ENCODE results near the gene PDGFB. TPM values are rescaled to one million over a fixed set of nuclear protein-coding genes. Genes with fewer than 3 reads are reported as not detected.

Gene PDGFB
- total RNA-seq, 4 donors from 2014 or later, result 11.6 to 33.1 (median 14.6) TPM

DNA sequence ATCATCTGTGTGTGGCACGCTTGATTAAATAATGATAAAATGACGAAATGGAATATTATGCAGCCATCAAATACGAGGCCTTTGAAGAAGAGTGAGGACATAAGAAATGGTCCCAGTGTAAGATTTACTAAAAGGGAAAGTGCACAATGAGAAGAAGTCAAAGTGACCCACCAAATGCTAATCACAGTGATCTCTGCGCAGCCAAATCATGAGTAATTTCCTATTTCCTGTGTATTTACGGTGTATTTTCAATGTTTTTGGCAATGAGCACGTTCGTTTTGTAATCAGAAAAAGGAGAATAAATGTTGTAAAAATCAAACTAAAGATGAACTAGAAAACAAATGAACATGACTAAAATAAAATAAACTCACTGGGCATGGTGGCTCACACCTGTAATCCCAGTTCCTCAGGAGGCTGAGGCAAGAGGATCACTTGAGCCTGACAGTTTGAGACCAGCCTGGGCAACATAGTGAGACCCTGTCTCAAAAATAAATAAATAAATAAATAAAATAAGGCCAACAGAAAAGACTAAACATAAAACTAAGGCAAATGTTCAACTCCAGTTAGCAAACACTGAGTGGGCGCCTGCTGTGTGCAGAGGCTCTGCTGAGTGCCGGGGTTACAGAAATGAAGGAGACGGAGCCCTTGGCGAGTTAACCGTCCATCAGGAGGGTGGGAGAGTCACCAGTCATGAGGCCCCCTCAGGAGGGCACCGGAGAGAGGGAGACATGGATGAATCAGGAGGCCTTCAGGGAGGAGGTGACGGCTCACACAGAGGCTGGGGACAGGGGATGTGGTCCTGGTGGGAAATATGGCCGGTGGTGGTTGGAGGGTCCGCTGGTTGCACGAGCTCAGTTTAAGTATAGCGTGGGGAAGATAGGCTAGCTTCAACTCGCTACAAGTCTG, 66.3 kb downstream of the PDGFB start:
- no peak for DNase-seq (ENCODE audit: low spot score)
- TF ChIP-seq, protein P1, sequence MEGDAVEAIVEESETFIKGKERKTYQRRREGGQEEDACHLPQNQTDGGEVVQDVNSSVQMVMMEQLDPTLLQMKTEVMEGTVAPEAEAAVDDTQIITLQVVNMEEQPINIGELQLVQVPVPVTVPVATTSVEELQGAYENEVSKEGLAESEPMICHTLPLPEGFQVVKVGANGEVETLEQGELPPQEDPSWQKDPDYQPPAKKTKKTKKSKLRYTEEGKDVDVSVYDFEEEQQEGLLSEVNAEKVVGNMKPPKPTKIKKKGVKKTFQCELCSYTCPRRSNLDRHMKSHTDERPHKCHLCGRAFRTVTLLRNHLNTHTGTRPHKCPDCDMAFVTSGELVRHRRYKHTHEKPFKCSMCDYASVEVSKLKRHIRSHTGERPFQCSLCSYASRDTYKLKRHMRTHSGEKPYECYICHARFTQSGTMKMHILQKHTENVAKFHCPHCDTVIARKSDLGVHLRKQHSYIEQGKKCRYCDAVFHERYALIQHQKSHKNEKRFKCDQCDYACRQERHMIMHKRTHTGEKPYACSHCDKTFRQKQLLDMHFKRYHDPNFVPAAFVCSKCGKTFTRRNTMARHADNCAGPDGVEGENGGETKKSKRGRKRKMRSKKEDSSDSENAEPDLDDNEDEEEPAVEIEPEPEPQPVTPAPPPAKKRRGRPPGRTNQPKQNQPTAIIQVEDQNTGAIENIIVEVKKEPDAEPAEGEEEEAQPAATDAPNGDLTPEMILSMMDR (IDR thresholded peaks at IDR 0.05), result no peak
- no peak for ATAC-seq (ENCODE audit: low FRiP score)

DNA sequence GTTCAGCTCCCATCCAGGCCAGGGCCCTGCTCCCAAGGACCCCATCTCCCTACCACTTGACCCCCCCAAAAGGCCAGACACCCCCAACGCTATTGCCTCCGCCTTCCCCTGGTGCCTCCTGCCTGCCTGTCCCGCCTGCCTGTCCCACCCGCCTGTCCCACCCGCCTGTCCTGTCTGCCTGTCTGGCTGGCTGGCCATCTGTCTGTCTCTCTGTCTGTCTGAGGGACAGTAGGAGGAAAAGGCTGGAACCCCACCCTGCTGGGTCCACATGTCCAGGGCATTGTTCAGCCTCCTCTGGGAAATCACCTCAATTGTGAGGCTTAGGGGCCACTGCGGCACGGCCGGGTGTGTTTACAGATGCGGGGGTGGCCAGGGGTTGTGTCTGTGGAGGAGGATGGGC, 67.0 kb downstream of the PDGFB start:
- TF ChIP-seq, protein P1 (IDR thresholded peaks at IDR 0.05), result no peak
- ATAC-seq (ENCODE audit: low FRiP score) (no peak), DNase-seq (ENCODE audit: low spot score) (no peak)

DNA sequence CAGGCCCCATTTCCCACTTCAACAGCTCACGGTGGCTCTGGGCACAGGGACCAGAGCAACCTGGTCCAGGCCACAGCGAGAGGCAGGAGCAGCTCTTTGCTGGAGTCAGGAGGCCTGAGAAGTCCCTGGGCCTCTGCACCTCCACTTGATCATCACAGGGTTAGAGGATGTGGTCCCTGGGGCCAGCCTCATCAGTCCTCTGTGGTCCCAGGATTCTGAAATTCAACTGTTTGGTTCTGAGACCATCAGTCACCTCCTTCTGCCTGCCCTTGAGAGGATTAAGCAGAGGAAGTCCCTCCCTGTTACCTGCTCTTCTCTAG, 67.4 kb downstream of the PDGFB start:
- TF ChIP-seq, protein P1 (IDR thresholded peaks at IDR 0.05), result no peak
- DNase-seq (ENCODE audit: low spot score), result no peak

DNA sequence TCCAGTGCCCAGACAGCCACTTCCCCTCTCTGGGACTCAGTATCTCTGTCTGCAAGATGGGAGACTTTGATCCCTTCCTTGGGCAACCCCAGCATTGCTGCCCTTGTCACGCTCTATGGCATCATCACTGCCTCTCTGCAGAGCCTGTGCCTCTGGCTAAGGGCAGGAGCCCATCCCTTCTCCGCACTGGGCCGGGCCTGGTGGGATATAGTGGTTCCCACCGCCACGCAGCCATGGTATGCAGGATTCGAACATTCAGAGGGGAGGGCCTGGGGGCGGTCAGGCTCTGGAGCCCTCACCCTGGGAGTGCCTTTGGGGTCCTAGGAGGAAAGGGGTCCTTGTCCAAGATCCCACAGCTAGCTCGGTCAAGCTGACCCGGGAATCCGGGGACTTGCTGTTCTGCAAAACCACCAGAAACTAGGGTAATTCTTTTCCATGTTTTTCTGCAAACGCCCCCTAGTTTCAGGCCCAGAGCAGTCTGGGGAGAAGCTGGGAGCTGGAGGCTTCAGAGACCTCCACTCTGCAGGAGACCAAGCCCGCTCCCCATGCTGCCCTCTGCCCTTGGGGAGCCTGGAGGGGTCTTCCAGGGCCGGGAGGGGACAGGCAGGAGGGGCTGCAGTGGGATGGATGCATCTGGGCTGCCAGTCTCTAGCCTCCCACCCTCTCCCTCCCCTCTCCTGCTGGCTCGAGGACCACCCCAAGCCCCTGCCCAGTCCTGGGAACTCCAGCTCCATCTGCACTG, 67.9 kb downstream of the PDGFB start:
- DNase-seq (ENCODE audit: low spot score) (no peak), ATAC-seq (ENCODE audit: low FRiP score) (no peak)
- TF ChIP-seq, protein P1 (IDR thresholded peaks at IDR 0.05), result no peak

More for the DNA sequence above, 67.4 kb downstream of the PDGFB start:
- ATAC-seq (ENCODE audit: low FRiP score), result no peak

DNA sequence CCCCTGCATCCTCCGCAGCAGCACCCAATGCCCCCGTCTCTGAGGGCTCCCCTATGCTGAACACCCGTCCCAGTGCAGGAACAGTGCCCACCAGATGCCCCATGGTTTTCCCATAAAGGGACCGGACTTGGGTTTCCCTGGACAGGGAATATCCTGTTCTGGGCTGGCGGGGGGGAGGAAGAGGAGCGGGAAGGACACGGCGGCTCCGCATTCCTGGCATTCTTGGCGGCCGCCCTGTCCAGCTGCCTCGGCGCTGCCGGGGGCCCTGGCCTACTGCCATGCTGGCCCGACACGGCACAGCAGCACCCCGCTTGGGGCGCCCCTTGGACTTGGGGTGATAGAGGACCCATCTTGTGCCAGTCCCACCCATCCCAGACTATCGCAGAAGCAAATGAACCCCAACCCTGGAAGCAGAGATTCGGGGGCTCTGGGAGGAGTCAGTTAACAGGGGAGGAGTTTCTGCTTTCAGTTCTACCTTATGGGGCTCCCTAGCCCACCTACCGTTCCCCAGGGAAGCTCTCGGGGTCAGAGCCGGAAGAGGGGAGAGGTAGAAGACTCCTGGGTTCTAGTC, 68.6 kb downstream of the PDGFB start:
- peak; percentile 47 for ATAC-seq (ENCODE audit: low FRiP score)
- DNase-seq (ENCODE audit: low spot score), result no peak
- TF ChIP-seq, protein P1 (IDR thresholded peaks at IDR 0.05), result no peak

DNA sequence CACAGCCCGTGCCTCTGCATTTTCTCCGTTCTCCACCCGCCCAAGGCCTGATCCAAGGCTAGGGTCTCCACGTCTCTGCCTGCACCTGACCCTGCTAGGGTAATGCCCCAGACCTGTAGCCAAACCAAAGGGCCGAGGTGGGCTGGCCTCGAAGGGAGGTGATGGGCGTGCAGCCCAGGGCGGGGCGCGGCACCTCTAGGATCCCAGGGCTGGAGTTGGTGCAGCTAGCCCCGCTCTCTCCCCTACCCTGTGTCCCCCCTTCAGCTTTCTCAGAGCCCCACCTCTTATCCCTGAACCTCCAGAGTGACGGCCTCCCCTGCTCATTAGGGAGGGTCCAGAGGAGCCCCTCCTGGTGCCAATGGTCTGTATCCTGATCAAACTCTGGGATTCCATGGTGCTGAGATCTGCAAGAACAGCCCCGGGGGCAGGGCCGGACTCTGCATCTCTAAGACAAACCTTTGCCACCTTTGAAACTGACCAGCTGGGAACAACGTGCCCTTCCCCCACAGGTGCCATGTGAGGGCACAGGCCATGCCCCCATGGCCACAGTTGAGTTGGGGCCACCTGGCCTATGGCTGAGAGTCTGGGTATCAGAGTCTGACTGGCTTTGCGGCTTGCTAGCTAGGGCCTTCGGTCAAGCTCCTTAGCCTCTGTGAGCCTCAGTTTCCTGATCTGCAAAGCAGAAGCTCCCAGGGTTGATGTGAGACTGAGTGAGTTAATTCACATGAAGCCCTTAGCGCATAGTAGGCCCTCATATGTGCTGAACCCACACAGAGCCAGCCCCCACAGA, 69.2 kb downstream of the PDGFB start:
- TF ChIP-seq, protein P1 (IDR thresholded peaks at IDR 0.05), result no peak
- no peak for ATAC-seq (ENCODE audit: low FRiP score)
- no peak for DNase-seq (ENCODE audit: low spot score)
